IPS-18c (cell line): ENCODE results near the gene WASF2.
A peak's percentile ranks its signal among the peaks of the same experiment; 100 is the strongest.

ENCODE experiments used
- H3K4me3 ChIP-seq: 2 replicates; pipeline ENCODE4 v1.7.0; 2013; ENCODE audit warnings: low read depth, mild to moderate bottlenecking, low read length, moderate library complexity; ENCODE audit not compliant: insufficient read depth
- H3K9me3 ChIP-seq: one replicate; pipeline ENCODE4 v1.6.1; 2013; ENCODE audit warnings: mild to moderate bottlenecking, low read length, moderate library complexity; ENCODE audit not compliant: control insufficient read depth, insufficient read depth

WASF2 gene

DNA sequence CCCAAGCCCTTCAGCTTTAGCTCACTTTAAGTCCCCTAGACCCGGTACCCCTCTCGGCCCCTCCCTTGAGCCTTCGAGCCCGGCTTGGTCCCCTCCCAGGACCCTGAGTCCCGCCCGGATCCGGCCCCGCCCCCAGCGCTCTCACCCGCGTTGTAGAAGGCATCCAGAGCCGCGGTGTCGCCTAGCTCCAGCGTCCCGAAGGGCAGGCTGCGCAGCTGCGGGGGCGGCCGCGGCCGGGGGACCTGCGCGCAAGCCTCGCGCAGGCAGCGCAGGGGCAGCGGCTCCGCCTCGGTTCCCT lies 123.9 kb downstream of the WASF2 start:
- Histone ChIP-seq H3K4me3 (peak overlapping the region; percentile 67), H3K9me3 (no peaks in the 10 kb centered on the region)

- H3K9me3 ChIP-seq: no peaks in the 10 kb centered on the region
- peak overlapping the region; percentile 67 for H3K4me3 ChIP-seq
Measured at GRCh38 chr1:27365372-27366112, 124.4 kb downstream of the WASF2 start.

DNA sequence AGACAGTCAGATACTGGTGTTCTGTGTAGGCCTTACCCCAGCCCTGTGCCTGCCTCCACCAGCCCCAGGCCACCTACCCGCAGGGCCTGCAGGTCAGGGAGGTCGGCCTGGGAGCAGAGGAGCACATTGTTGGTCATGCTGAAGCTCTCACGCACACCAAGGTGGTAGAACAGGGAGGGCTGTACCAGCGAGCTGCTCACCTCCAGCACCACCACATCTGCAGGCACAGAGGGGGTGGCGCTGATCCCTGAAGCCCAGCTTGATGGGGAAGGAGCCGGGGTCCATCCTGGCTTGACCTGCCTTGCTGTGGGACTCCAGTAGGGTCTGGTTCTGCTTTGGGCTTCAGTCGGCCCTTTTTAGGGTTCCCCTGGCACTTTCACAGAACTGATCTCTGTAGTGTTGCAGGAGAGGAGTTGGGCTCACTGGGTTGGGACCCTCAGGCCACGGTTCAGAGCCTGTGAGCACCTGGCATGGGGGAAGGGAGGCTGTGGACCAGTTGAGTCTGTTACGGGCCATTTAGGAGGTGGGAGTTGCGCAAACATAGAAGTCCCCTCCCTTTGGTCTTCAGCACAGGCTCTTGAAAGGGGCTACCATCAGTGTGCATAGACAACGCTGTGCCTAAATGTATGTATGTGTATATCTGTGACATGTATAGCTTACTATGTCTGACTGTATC lies 125.1 kb downstream of the WASF2 start:
- H3K9me3 ChIP-seq: no peaks in the 10 kb centered on the region
- no peak overlapping the region for H3K4me3 ChIP-seq

- no peak overlapping the region for H3K4me3 ChIP-seq
- H3K9me3 ChIP-seq: no peaks in the 10 kb centered on the region
Measured at GRCh38 chr1:27363766-27364695, 125.9 kb downstream of the WASF2 start.

DNA sequence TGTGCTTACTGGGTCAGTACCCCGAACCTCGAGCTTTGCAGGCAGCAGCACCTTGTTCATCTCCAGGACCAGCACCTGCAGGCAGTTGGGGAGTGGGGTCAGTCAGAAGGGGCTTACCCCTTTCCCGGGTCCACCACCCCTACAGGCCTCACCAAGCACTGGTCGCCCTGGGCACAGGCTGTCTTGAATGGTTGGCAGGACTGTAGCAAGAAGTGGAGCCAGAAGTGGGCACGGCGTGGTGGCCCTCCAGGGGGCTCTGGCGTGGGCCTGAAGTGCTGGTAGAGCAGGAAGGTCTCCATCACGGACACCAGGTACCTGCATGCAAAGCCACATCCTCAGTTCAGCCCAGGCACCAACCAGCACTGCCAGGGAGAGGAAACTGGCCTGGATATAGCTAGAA lies 128.4 kb downstream of the WASF2 start:
- no peaks in the 10 kb centered on the region for H3K9me3 ChIP-seq
- H3K4me3 ChIP-seq: no peak overlapping the region

GRCh38 chr1:27361044-27361402 lies 128.9 kb downstream of the WASF2 start:
- Histone ChIP-seq H3K9me3 (no peaks in the 10 kb centered on the region), H3K4me3 (peak overlapping the region; percentile 85)

- no peaks in the 10 kb centered on the region for H3K9me3 ChIP-seq
- peak overlapping the region; percentile 85 for H3K4me3 ChIP-seq
Measured at GRCh38 chr1:27360159-27361043, 129.6 kb downstream of the WASF2 start.

- Histone ChIP-seq H3K4me3 (peak overlapping the region; percentile 85), H3K9me3 (no peaks in the 10 kb centered on the region)
Measured at GRCh38 chr1:27359822-27360158, 130.2 kb downstream of the WASF2 start.

DNA sequence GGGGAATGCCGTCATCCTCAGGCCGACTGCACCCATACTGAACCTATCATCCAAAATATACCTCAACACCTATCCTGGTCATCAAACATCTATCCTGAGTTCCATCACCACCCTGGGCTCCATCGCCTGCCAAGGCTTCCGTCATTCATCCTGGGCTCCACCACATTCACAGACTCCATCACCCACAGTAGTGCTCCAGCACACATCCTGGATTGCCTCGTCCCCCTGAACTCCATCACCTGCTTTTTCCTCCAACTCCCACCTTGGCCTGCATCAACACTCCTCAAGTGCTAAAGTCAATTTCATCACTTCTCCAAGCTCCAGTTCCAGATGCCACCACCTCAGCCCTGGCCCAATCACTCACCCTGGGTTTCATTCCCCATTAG lies 131.0 kb downstream of the WASF2 start:
- Histone ChIP-seq H3K9me3 (no peaks in the 10 kb centered on the region), H3K4me3 (no peak overlapping the region)

DNA sequence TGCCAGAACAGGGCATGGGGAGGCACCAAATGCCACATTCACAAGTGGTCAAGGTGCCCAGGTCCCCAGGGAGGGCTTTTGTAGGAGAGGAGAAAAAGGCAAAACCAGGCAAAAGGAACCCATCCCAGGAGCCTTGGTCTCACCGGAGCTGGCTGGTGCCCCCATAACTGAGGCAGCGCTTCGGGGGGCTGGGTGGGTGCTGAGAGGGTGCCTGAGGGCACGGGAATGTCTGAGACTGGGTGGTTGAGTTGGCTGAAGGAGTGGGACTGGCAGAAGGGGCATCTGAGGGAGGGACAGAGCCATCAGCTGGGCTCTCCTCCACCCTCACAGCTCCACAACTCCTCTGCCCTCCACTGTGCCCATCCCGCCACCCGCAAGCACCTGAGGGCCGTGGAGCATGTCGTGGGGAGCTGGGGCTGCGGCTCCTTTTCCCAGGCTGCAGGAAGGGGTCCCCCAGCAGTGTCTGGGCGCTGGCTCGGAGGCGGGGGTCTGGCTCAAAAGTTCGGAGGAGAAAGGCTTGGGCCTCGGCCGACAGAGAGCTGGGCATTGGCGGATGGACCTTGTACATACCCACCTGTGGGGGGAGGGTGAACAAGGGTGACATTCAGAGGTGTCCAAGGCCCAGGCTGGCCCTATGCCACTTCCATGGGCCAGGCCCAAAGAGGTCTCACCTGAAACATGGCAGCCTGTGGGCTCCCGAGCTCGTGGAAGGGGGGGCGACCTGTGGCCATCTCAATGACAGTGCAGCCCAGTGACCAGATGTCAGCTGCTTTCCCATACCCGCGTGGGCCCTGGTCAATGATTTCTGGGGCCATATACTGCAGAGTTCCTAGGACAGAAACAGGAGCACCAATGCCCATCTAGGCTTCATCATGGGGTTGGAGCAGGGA lies 131.7 kb downstream of the WASF2 start:
- no peak overlapping the region for H3K4me3 ChIP-seq

GRCh38 chr1:27357281-27358037 lies 132.5 kb downstream of the WASF2 start:
- Histone ChIP-seq H3K9me3 (no peaks in the 10 kb centered on the region), H3K4me3 (peak overlapping the region; percentile 24)

More for the DNA sequence above, 131.7 kb downstream of the WASF2 start:
- no peaks in the 10 kb centered on the region for H3K9me3 ChIP-seq

- Histone ChIP-seq H3K9me3 (no peaks in the 10 kb centered on the region), H3K4me3 (no peak overlapping the region)
Measured at GRCh38 chr1:27356619-27357280, 133.2 kb downstream of the WASF2 start.

- Histone ChIP-seq H3K9me3 (no peaks in the 10 kb centered on the region), H3K4me3 (no peak overlapping the region)
Measured at GRCh38 chr1:27356277-27356618, 133.7 kb downstream of the WASF2 start.

- Histone ChIP-seq H3K9me3 (no peaks in the 10 kb centered on the region), H3K4me3 (no peak overlapping the region)
Measured at GRCh38 chr1:27355683-27356082, 134.3 kb downstream of the WASF2 start.
